ENCODE measurements around the gene STX8. TPM values are rescaled to one million over a fixed set of nuclear protein-coding genes. Genes with fewer than 3 reads are reported as not detected.

STX8 gene
- polyA plus RNA-seq, 1 of the 3 experiments (the other 2 are of a cell fraction) = 51.3 TPM

GRCh38 chr17:9209347-9209746, 366.3 kb downstream of the STX8 start:
- peaks cover 0 to 8% of the 10 kb centered on the region in 2 experiments; a peak in 1 of 4 replicates for H3K4me1 ChIP-seq (ENCODE audit: control insufficient read depth in 1 of 2, insufficient read depth in 2 of 2, low read depth in 1 of 2, low read length in 1 of 2)
- H3F3A ChIP-seq (replicated peaks; ENCODE audit: insufficient read depth) = no peaks in the 10 kb centered on the region
- CTCF ChIA-PET = interaction anchor here (0.6 to 1.3 kb wide), 2 partner anchors 12 to 997 kb away, joined by 4 to 6 read pairs; no protein-coding TSS in a partner anchor
- 37% methylated on average over 3 of the region's 5 CpGs for WGBS (ENCODE audit: low lambda C conversion rate)
- H3K27ac ChIP-seq (ENCODE audit: low read depth in 2 of 2, low read length in 1 of 2) = no peak overlapping the region
- H3K9me2 ChIP-seq = no peaks in the 10 kb centered on the region
- H2AFZ ChIP-seq (ENCODE audit: low read depth) = no peak overlapping the region
- no peak for TF ChIP-seq USF2 (IDR thresholded peaks at IDR 0.05; ENCODE audit: borderline replicate concordance, low read depth, low read length)
- TF ChIP-seq RFX5 (IDR thresholded peaks at IDR 0.05; ENCODE audit: low read length) = no peak
- TF ChIP-seq ZBTB33 (IDR thresholded peaks at IDR 0.05; ENCODE audit: borderline replicate concordance, low read depth) = no peak
- no peak for TF ChIP-seq EZH2phosphoT487 (IDR thresholded peaks at IDR 0.05; ENCODE audit: borderline replicate concordance, low read depth)
- TF ChIP-seq TCF12 (IDR thresholded peaks at IDR 0.05) = no peak
- no peak for TF ChIP-seq MXI1 (IDR thresholded peaks at IDR 0.05; ENCODE audit: low read depth, low read length)
- no peak for TF ChIP-seq EP300 (IDR thresholded peaks at IDR 0.05; ENCODE audit: borderline replicate concordance in 1 of 2, low read depth in 1 of 2, low read length in 1 of 2)
- H3K9me3 ChIP-seq = no peaks in the 10 kb centered on the region
- H4K20me1 ChIP-seq (ENCODE audit: insufficient read depth) = no peaks in the 10 kb centered on the region
- no peaks in the 10 kb centered on the region for H3K79me2 ChIP-seq (ENCODE audit: insufficient read depth)
- H3K36me3 ChIP-seq (replicated peaks in 1 of 2; ENCODE audit: control insufficient read depth in 1 of 2, insufficient read depth in 2 of 2, low read length in 1 of 2) = no peaks in the 10 kb centered on the region
- no peaks in the 10 kb centered on the region; the same call in 1 of the 2 replicates for H3K27me3 ChIP-seq (ENCODE audit: insufficient read depth)
- DNase-seq = no peak
- H3K4me3 ChIP-seq (ENCODE audit: low read depth in 2 of 2, low read length in 1 of 2) = no peak overlapping the region
- no peak overlapping the region for H3K4me2 ChIP-seq
- POLR2A ChIA-PET = no interaction called here
- no peak overlapping the region for H3K9ac ChIP-seq

GRCh38 chr17:9208381-9209105, 367.1 kb downstream of the STX8 start:
- H2AFZ ChIP-seq (ENCODE audit: low read depth) = no peak overlapping the region
- H3K9me2 ChIP-seq = no peaks in the 10 kb centered on the region
- H3K27ac ChIP-seq (ENCODE audit: low read depth in 2 of 2, low read length in 1 of 2) = no peak overlapping the region
- H3K4me2 ChIP-seq = no peak overlapping the region
- ChIA-PET POLR2A (no interaction called here), CTCF (interaction anchor here (0.6 kb wide), 1 partner anchor 996 kb away, joined by 6 read pairs; no protein-coding TSS in a partner anchor)
- 59% methylated on average over 8 of the region's 10 CpGs for WGBS (ENCODE audit: low lambda C conversion rate)
- no peaks in the 10 kb centered on the region for H3F3A ChIP-seq (replicated peaks; ENCODE audit: insufficient read depth)
- H3K4me1 ChIP-seq (ENCODE audit: control insufficient read depth in 1 of 2, insufficient read depth in 2 of 2, low read depth in 1 of 2, low read length in 1 of 2) = peaks cover 0 to 8% of the 10 kb centered on the region in 2 experiments; a peak in 1 of 4 replicates
- H3K36me3 ChIP-seq (replicated peaks in 1 of 2; ENCODE audit: control insufficient read depth in 1 of 2, insufficient read depth in 2 of 2, low read length in 1 of 2) = no peaks in the 10 kb centered on the region
- no peak for DNase-seq
- H3K9me3 ChIP-seq = no peaks in the 10 kb centered on the region
- H3K4me3 ChIP-seq (ENCODE audit: low read depth in 2 of 2, low read length in 1 of 2) = no peak overlapping the region
- H3K79me2 ChIP-seq (ENCODE audit: insufficient read depth) = no peaks in the 10 kb centered on the region
- H4K20me1 ChIP-seq (ENCODE audit: insufficient read depth) = no peaks in the 10 kb centered on the region
- no peaks in the 10 kb centered on the region; the same call in 1 of the 2 replicates for H3K27me3 ChIP-seq (ENCODE audit: insufficient read depth)
- no peak overlapping the region for H3K9ac ChIP-seq
- TF ChIP-seq REST (IDR thresholded peaks at IDR 0.05; ENCODE audit: low read depth, low read length) (no peak), RFX5 (IDR thresholded peaks at IDR 0.05; ENCODE audit: low read length) (no peak), GABPA (IDR thresholded peaks at IDR 0.05; ENCODE audit: low read depth) (no peak), CTCF (IDR thresholded peaks at IDR 0.05) (no peak), SIN3A (IDR thresholded peaks at IDR 0.05; ENCODE audit: borderline replicate concordance, low read depth, low read length) (no peak), RCOR1 (IDR thresholded peaks at IDR 0.05; ENCODE audit: low read length) (no peak), TAF1 (IDR thresholded peaks at IDR 0.05; ENCODE audit: borderline replicate concordance, low read depth, low read length) (no peak), PBX3 (IDR thresholded peaks at IDR 0.05) (no peak), SMC3 (IDR thresholded peaks at IDR 0.05; ENCODE audit: low read depth, low read length) (no peak), TCF12 (IDR thresholded peaks at IDR 0.05) (no peak)

All from SK-N-SH (cell line).